SK-N-SH (cell line): Measurements from ENCODE around the gene RTP2. TPM values are rescaled to one million over a fixed set of nuclear protein-coding genes. Genes with fewer than 3 reads are reported as not detected.

Experiments used
- CTCF ChIA-PET: fragments of 300-600, 350-600 bp; formaldehyde crosslinking; extraction: SDS; loops from one replicate; lab custom pipeline; 2021; lab: Yijun Ruan, JAX
- POLR2A ChIA-PET: fragments of 350-600 bp; sonication (Branson Sonifier 250); formaldehyde crosslinking; extraction: SDS; loops from one replicate; lab custom pipeline; 2020; ENCODE audit warnings: antibody characterized with exemption, inconsistent platforms; lab: Yijun Ruan, JAX
- DNase-seq: peaks from one replicate; pipeline ENCODE4 v3.0.0; 2012
- H2AFZ ChIP-seq: fragments of 200-600 bp; sonication (generic); 2 replicates; pipeline ENCODE4 v1.8.1; 2016; ENCODE audit warnings: antibody characterized with exemption, mild to moderate bottlenecking, low read depth
- H3F3A ChIP-seq: fragments of 200-600 bp; sonication (generic); replicated peaks from 2 replicates; pipeline ENCODE3; 2016; ENCODE audit warnings: antibody characterized with exemption, mild to moderate bottlenecking; ENCODE audit not compliant: insufficient read depth
- H3K27ac ChIP-seq, 2 experiments: fragments of 200-500 bp in 1 of 2; fragments of 200-600 bp in 1 of 2; sonication (Bioruptor generic) in 1 of 2; sonication (generic), shearing (Covaris generic) in 1 of 2; 2 replicates each; pipeline versions ENCODE4 v1.5.1 to v1.6.1; 2014 to 2016; ENCODE audit warnings: low read depth in 2 of 2, inconsistent platforms in 1 of 2, low read length in 1 of 2, mild to moderate bottlenecking in 1 of 2, mixed read lengths in 1 of 2
- H3K27me3 ChIP-seq: fragments of 200-600 bp; sonication (generic), shearing (Covaris generic); 2 replicates; pipeline ENCODE4 v1.6.1; 2016; ENCODE audit warnings: mixed run types; ENCODE audit not compliant: insufficient read depth
- H3K36me3 ChIP-seq, 2 experiments: fragments of 200-500 bp in 1 of 2; fragments of 200-600 bp in 1 of 2; sonication (Bioruptor generic) in 1 of 2; sonication (generic) in 1 of 2; replicated peaks in 1 of 2; 2 replicates each; pipeline versions ENCODE3 to v1.5.1; 2014 to 2016; ENCODE audit warnings: low read length in 1 of 2, mild to moderate bottlenecking in 1 of 2; ENCODE audit not compliant: insufficient read depth in 2 of 2, control insufficient read depth in 1 of 2
- H3K4me1 ChIP-seq, 2 experiments: fragments of 200-500 bp in 1 of 2; fragments of 200-600 bp in 1 of 2; sonication (Bioruptor generic) in 1 of 2; sonication (generic), shearing (Covaris generic) in 1 of 2; 2 replicates each; pipeline versions ENCODE4 v1.5.1 to v1.6.1; 2014 to 2016; ENCODE audit warnings: low read depth in 1 of 2, low read length in 1 of 2, mixed run types in 1 of 2; ENCODE audit not compliant: insufficient read depth in 2 of 2, control insufficient read depth in 1 of 2
- H3K4me2 ChIP-seq: fragments of 200-600 bp; sonication (generic), shearing (Covaris generic); 2 replicates; pipeline ENCODE4 v1.6.1; 2017; ENCODE audit warnings: mixed run types
- H3K4me3 ChIP-seq, 2 experiments: fragments of 200-500 bp in 1 of 2; fragments of 200-600 bp in 1 of 2; sonication (Bioruptor generic) in 1 of 2; sonication (generic), shearing (Covaris generic) in 1 of 2; 2 replicates each; pipeline versions ENCODE4 v1.5.1 to v1.8.1; 2014 to 2016; ENCODE audit warnings: low read depth in 2 of 2, inconsistent platforms in 1 of 2, low read length in 1 of 2, mild to moderate bottlenecking in 1 of 2, mixed read lengths in 1 of 2, moderate library complexity in 1 of 2
- H3K79me2 ChIP-seq: fragments of 200-600 bp; sonication (generic); 2 replicates; pipeline ENCODE4 v1.8.1; 2017; ENCODE audit warnings: mild to moderate bottlenecking; ENCODE audit not compliant: insufficient read depth
- H3K9ac ChIP-seq: fragments of 200-600 bp; sonication (generic); 2 replicates; pipeline ENCODE4 v1.6.1; 2017; ENCODE audit warnings: mixed run types
- H3K9me2 ChIP-seq: fragments of 200-600 bp; sonication (generic); 2 replicates; pipeline ENCODE4 v1.6.1; 2017; ENCODE audit warnings: mixed run types
- H3K9me3 ChIP-seq: fragments of 200-600 bp; sonication (generic); 2 replicates; pipeline ENCODE4 v1.6.1; 2017; ENCODE audit warnings: mixed run types, mild to moderate bottlenecking, moderate library complexity
- H4K20me1 ChIP-seq: fragments of 200-600 bp; sonication (generic); 2 replicates; pipeline ENCODE4 v1.6.1; 2017; ENCODE audit warnings: mild to moderate bottlenecking, mixed run types; ENCODE audit not compliant: insufficient read depth
- EZH2phosphoT487 ChIP-seq: fragments of 200-600 bp; sonication (generic); IDR thresholded peaks from 2 replicates; pipeline ENCODE4 v1.6.1; 2017; ENCODE audit warnings: low read depth, mixed run types, mild to moderate bottlenecking, antibody characterized with exemption, moderate library complexity, borderline replicate concordance
- FOSL2 ChIP-seq: IDR thresholded peaks from 2 replicates; pipeline ENCODE4 v1.4.0; 2012; ENCODE audit warnings: low read depth, mild to moderate bottlenecking, moderate library complexity, borderline replicate concordance
- FOXJ3 ChIP-seq: sonication (generic); formaldehyde crosslinking; IDR thresholded peaks from 2 replicates; pipeline ENCODE4 v1.5.1; 2020; ENCODE audit warnings: mild to moderate bottlenecking, missing genetic modification reagents
- FOXM1 ChIP-seq: IDR thresholded peaks from 2 replicates; pipeline ENCODE4 v1.4.0; 2012; ENCODE audit warnings: low read depth, mild to moderate bottlenecking
- IRF3 ChIP-seq: fragments of 150-350 bp; IDR thresholded peaks from 2 replicates; pipeline ENCODE4 v1.6.1; 2016; ENCODE audit warnings: mild to moderate bottlenecking, low read depth, low read length
- JUND ChIP-seq: IDR thresholded peaks from 2 replicates; pipeline ENCODE4 v1.4.0; 2012
- MEF2A ChIP-seq: IDR thresholded peaks from 2 replicates; pipeline ENCODE4 v1.4.0; 2012; ENCODE audit warnings: low read depth, borderline replicate concordance
- MXI1 ChIP-seq: IDR thresholded peaks from 2 replicates; pipeline ENCODE4 v1.6.1; 2012; ENCODE audit warnings: mild to moderate bottlenecking, low read depth, low read length, improper control_type of control experiment
- RFX5 ChIP-seq: IDR thresholded peaks from 2 replicates; pipeline ENCODE4 v1.6.1; 2012; ENCODE audit warnings: mild to moderate bottlenecking, improper control_type of control experiment, low read length
- RXRA ChIP-seq: IDR thresholded peaks from 2 replicates; pipeline ENCODE4 v1.4.0; 2012; ENCODE audit warnings: low read depth, mild to moderate bottlenecking, borderline replicate concordance
- SMC3 ChIP-seq: IDR thresholded peaks from 2 replicates; pipeline ENCODE4 v1.6.1; 2012; ENCODE audit warnings: low read depth, low read length, improper control_type of control experiment
- TAF1 ChIP-seq: IDR thresholded peaks from 2 replicates; pipeline ENCODE4 v1.6.1; 2012; ENCODE audit warnings: low read depth, mild to moderate bottlenecking, low read length, moderate library complexity, borderline replicate concordance
- TCF12 ChIP-seq: IDR thresholded peaks from 2 replicates; pipeline ENCODE4 v1.4.0; 2012
- TEAD4 ChIP-seq: IDR thresholded peaks from 2 replicates; pipeline ENCODE4 v1.4.0; 2012; ENCODE audit warnings: mild to moderate bottlenecking, borderline replicate concordance; ENCODE audit not compliant: insufficient read depth
- WGBS: methylation state at CpG from one replicate; pipeline ENCODE4 v1.1.6; 2017; ENCODE audit warnings: low lambda C conversion rate; 5-methylcytosine and 5-hydroxymethylcytosine counted together
- polyA plus RNA-seq, 3 experiments: library from polyadenylated mRNA; depleted of rRNA; stranded (reverse); fragments of >200 nt; gene quantifications; 2 replicates each; pipeline ENCODE4 v1.2.3, GENCODE V29; 2012
- TF ChIP-seq, protein P1 (sequence below): IDR thresholded peaks from 2 replicates; pipeline ENCODE4 v1.4.0; 2012; ENCODE audit warnings: low read depth

RTP2 gene
- polyA plus RNA-seq, 1 of the 3 experiments (the other 2 are of a cell fraction) = 0.07 TPM

GRCh38 chr3:187718802-187719201 is 16.4 kb upstream of the RTP2 start:
- 90% methylated on average over 5 of the region's 5 CpGs for WGBS
- Histone ChIP-seq H4K20me1 (no peaks in the 10 kb centered on the region), H3K9ac (no peak overlapping the region), H3K36me3 (peaks cover 21 to 22% of the 10 kb centered on the region in 2 experiments), H3K9me3 (no peaks in the 10 kb centered on the region), H3K4me2 (no peak overlapping the region), H2AFZ (no peak overlapping the region), H3K9me2 (no peaks in the 10 kb centered on the region), H3K27me3 (no peaks in the 10 kb centered on the region)
- DNase-seq = no peak
- CTCF ChIA-PET = interaction anchor here (1.5 to 7.6 kb wide), 3 partner anchors 21 to 400 kb away, joined by 4 to 53 read pairs (median 11); no protein-coding TSS in a partner anchor
- TF ChIP-seq SMC3 (no peak), MXI1 (no peak), FOXJ3 (no peak), TCF12 (no peak), MEF2A (no peak), EZH2phosphoT487 (no peak)
- TF ChIP-seq, all 33 proteins: peak for 0
- POLR2A ChIA-PET = no interaction called here
- no peak overlapping the region for H3K4me3 ChIP-seq
- no peaks in the 10 kb centered on the region; a peak in 1 of 4 replicates for H3K4me1 ChIP-seq
- no peaks in the 10 kb centered on the region for H3K79me2 ChIP-seq
- no peaks in the 10 kb centered on the region for H3F3A ChIP-seq
- H3K27ac ChIP-seq = no peak overlapping the region

DNA sequence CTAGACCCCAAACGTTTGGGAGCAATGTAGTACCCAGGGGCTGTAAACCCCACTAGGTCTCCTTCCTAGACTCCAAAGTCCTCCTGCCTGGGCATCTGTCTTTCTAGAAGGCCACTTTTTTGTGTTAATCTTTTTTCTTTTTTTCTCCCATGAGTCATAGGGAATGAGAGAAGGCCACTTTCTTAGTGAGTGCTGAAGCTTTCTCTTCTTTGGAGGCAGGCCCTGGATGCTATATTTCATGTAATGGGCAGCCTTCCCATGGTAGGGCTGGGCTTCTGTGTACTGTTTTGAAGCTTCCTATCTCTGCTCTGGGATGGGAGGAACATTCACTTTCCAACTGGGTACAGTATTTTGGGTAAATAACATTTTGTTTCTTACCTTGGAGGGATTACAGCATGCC is 15.2 kb upstream of the RTP2 start:
- Histone ChIP-seq H3K9ac (no peak overlapping the region), H3K36me3 (peaks cover 9 to 11% of the 10 kb centered on the region in 2 experiments), H4K20me1 (no peaks in the 10 kb centered on the region), H3K9me3 (no peaks in the 10 kb centered on the region), H3K4me2 (no peak overlapping the region), H3K4me1 (no peaks in the 10 kb centered on the region; a peak in 1 of 4 replicates), H3K79me2 (no peaks in the 10 kb centered on the region), H3K4me3 (no peak overlapping the region), H3K27me3 (no peaks in the 10 kb centered on the region), H2AFZ (no peak overlapping the region), H3F3A (no peaks in the 10 kb centered on the region), H3K27ac (no peak overlapping the region), H3K9me2 (no peaks in the 10 kb centered on the region)
- no peak for TF ChIP-seq RXRA
- TF ChIP-seq, protein P1, sequence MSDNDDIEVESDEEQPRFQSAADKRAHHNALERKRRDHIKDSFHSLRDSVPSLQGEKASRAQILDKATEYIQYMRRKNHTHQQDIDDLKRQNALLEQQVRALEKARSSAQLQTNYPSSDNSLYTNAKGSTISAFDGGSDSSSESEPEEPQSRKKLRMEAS = no peak
- no peak for TF ChIP-seq FOXM1
- TF ChIP-seq RFX5 = no peak
- TF ChIP-seq FOSL2 = no peak
- no peak for TF ChIP-seq TAF1
- TF ChIP-seq IRF3 = no peak
- TF ChIP-seq TEAD4 = no peak
- no peak for TF ChIP-seq JUND
- WGBS = 7% methylated on average over 1 of the region's 1 CpG
- DNase-seq = no peak
- CTCF ChIA-PET = interaction anchor here (4.3 to 7.6 kb wide), 3 partner anchors 15 to 399 kb away, joined by 22 to 53 read pairs (median 49); partner anchors contain the start of gene RTP2
- POLR2A ChIA-PET = no interaction called here
